ENCODE data around the gene TOM1L2.

Gene TOM1L2

GRCh38 chr17:18009609-18010420 is 37.6 kb upstream of the TOM1L2 start:
- Histone ChIP-seq H3K9me2 (replicated peaks; ENCODE audit: control insufficient read depth, low read length) (no peaks in the 10 kb centered on the region), H3K4me3 (ENCODE audit: low read length) (no peak overlapping the region), H3K9me3 (ENCODE audit: control insufficient read depth, insufficient read depth, low read length) (no peaks in the 10 kb centered on the region), H3K79me2 (ENCODE audit: control insufficient read depth, low read length) (no peaks in the 10 kb centered on the region), H3K27ac (ENCODE audit: low read depth, low read length) (no peak overlapping the region), H3K4me1 (ENCODE audit: control insufficient read depth, low read length) (no peaks in the 10 kb centered on the region), H3K27me3 (ENCODE audit: control insufficient read depth, low read length) (no peaks in the 10 kb centered on the region), H3F3A (ENCODE audit: control insufficient read depth, insufficient read depth) (no peaks in the 10 kb centered on the region), H3K36me3 (ENCODE audit: control insufficient read depth, low read length) (no peaks in the 10 kb centered on the region), H3K4me2 (ENCODE audit: low read length) (no peak overlapping the region), H4K20me1 (ENCODE audit: control insufficient read depth, insufficient read depth, low read depth, low read length) (no peaks in the 10 kb centered on the region)
- TF ChIP-seq CTCF (IDR thresholded peaks at IDR 0.05; ENCODE audit: low read depth, low read length, poor library complexity, severe bottlenecking) (no peak), EZH2phosphoT487 (IDR thresholded peaks at IDR 0.05; ENCODE audit: borderline replicate concordance, low read length) (no peak)

GRCh38 chr17:18008496-18009268 is 36.5 kb upstream of the TOM1L2 start:
- no peak for TF ChIP-seq CTCF (IDR thresholded peaks at IDR 0.05; ENCODE audit: low read depth, low read length, poor library complexity, severe bottlenecking)
- TF ChIP-seq EZH2phosphoT487 (IDR thresholded peaks at IDR 0.05; ENCODE audit: borderline replicate concordance, low read length) = no peak
- Histone ChIP-seq H3K4me1 (ENCODE audit: control insufficient read depth, low read length) (no peaks in the 10 kb centered on the region), H3K27me3 (ENCODE audit: control insufficient read depth, low read length) (no peaks in the 10 kb centered on the region), H3K27ac (ENCODE audit: low read depth, low read length) (no peak overlapping the region), H3K9me3 (ENCODE audit: control insufficient read depth, insufficient read depth, low read length) (no peaks in the 10 kb centered on the region), H3K9me2 (replicated peaks; ENCODE audit: control insufficient read depth, low read length) (no peaks in the 10 kb centered on the region), H3K4me2 (ENCODE audit: low read length) (no peak overlapping the region), H3K4me3 (ENCODE audit: low read length) (no peak overlapping the region), H3K36me3 (ENCODE audit: control insufficient read depth, low read length) (no peaks in the 10 kb centered on the region), H4K20me1 (ENCODE audit: control insufficient read depth, insufficient read depth, low read depth, low read length) (no peaks in the 10 kb centered on the region), H3F3A (ENCODE audit: control insufficient read depth, insufficient read depth) (no peaks in the 10 kb centered on the region), H3K79me2 (ENCODE audit: control insufficient read depth, low read length) (no peaks in the 10 kb centered on the region)

- TF ChIP-seq CTCF (IDR thresholded peaks at IDR 0.05; ENCODE audit: low read depth, low read length, poor library complexity, severe bottlenecking) (no peak), EZH2phosphoT487 (IDR thresholded peaks at IDR 0.05; ENCODE audit: borderline replicate concordance, low read length) (no peak)
- no peaks in the 10 kb centered on the region for H3K79me2 ChIP-seq (ENCODE audit: control insufficient read depth, low read length)
- H3K27ac ChIP-seq (ENCODE audit: low read depth, low read length) = no peak overlapping the region
- no peaks in the 10 kb centered on the region for H3K27me3 ChIP-seq (ENCODE audit: control insufficient read depth, low read length)
- H3K4me3 ChIP-seq (ENCODE audit: low read length) = no peak overlapping the region
- H3K4me1 ChIP-seq (ENCODE audit: control insufficient read depth, low read length) = no peaks in the 10 kb centered on the region
- no peaks in the 10 kb centered on the region for H4K20me1 ChIP-seq (ENCODE audit: control insufficient read depth, insufficient read depth, low read depth, low read length)
- no peaks in the 10 kb centered on the region for H3F3A ChIP-seq (ENCODE audit: control insufficient read depth, insufficient read depth)
- no peaks in the 10 kb centered on the region for H3K9me3 ChIP-seq (ENCODE audit: control insufficient read depth, insufficient read depth, low read length)
- H3K4me2 ChIP-seq (ENCODE audit: low read length) = no peak overlapping the region
- no peaks in the 10 kb centered on the region for H3K36me3 ChIP-seq (ENCODE audit: control insufficient read depth, low read length)
- H3K9me2 ChIP-seq (replicated peaks; ENCODE audit: control insufficient read depth, low read length) = no peaks in the 10 kb centered on the region
Measured at GRCh38 chr17:18006495-18007239, 34.5 kb upstream of the TOM1L2 start.
